WTC11 (cell line): ENCODE measurements around the gene TUBB1. TPM values are rescaled to one million over a fixed set of nuclear protein-coding genes. Genes with fewer than 3 reads are reported as not detected.
"Not testable (repeated sequence)": the region's sequence is repeated elsewhere in the genome, so short reads cannot be mapped to it uniquely, and the experiment has no call there.

ENCODE experiments used
- ATAC-seq: fragments of 200-7000 bp; cut with Tn5 transposase; 2 replicates; pipeline ENCODE4 v1.10.0; 2021; ENCODE audit warnings: mild to moderate bottlenecking, moderate library complexity
- CTCF ChIA-PET: fragments of 300-600 bp; sonication (Branson Sonifier 250); formaldehyde crosslinking; loops from one replicate; lab custom pipeline; 2021; ENCODE audit warnings: antibody characterized with exemption; lab: Charles Lee
- POLR2A ChIA-PET: fragments of 350-600 bp; sonication (Branson Sonifier 250); formaldehyde crosslinking; loops from one replicate; lab custom pipeline; 2021; ENCODE audit warnings: antibody characterized with exemption; lab: Charles Lee
- DNase-seq: peaks from one replicate; pipeline ENCODE4 v3.0.0; 2021; ENCODE audit warnings: low spot score
- H3K27ac Mint-ChIP-seq: 2 replicates; pipeline ENCODE4 v1.8.0; 2021; ENCODE audit warnings: mixed read lengths
- H3K27me3 Mint-ChIP-seq: 2 replicates; pipeline ENCODE4 v1.8.0; 2021; ENCODE audit warnings: low read depth, mild to moderate bottlenecking, moderate library complexity, mixed read lengths
- H3K36me3 Mint-ChIP-seq: 2 replicates; pipeline ENCODE4 v1.8.0; 2021; ENCODE audit warnings: mixed read lengths
- H3K4me1 Mint-ChIP-seq: 2 replicates; pipeline ENCODE4 v1.8.0; 2022; ENCODE audit warnings: mixed read lengths
- H3K4me3 Mint-ChIP-seq: 2 replicates; pipeline ENCODE4 v1.8.0; 2021; ENCODE audit warnings: mild to moderate bottlenecking, moderate library complexity, mixed read lengths
- H3K9me3 Mint-ChIP-seq: 2 replicates; pipeline ENCODE4 v1.8.0; 2021; ENCODE audit warnings: mixed read lengths
- ATF2 ChIP-seq: sonication (generic); formaldehyde crosslinking; IDR thresholded peaks from 2 replicates; pipeline ENCODE4 v1.8.1; 2022; ENCODE audit warnings: low read depth, missing genetic modification reagents, borderline replicate concordance
- CREB1 ChIP-seq: sonication (generic); formaldehyde crosslinking; IDR thresholded peaks from 2 replicates; pipeline ENCODE4 v1.8.0; 2023; ENCODE audit warnings: mild to moderate bottlenecking, missing genetic modification reagents
- ETV6 ChIP-seq: sonication (generic); formaldehyde crosslinking; IDR thresholded peaks from 2 replicates; pipeline ENCODE4 v1.8.1; 2022; ENCODE audit warnings: mild to moderate bottlenecking, missing genetic modification reagents
- FOXP1 ChIP-seq: sonication (generic); formaldehyde crosslinking; IDR thresholded peaks from 2 replicates; pipeline ENCODE4 v1.8.0; 2022; ENCODE audit warnings: missing genetic modification reagents, mild to moderate bottlenecking, moderate library complexity, borderline replicate concordance
- JAZF1 ChIP-seq: fragments of 250-450 bp; sonication (Bioruptor Pico); IDR thresholded peaks from 2 replicates; pipeline ENCODE4 v1.9.0; 2021; ENCODE audit warnings: moderate library complexity, mild to moderate bottlenecking, inconsistent platforms
- NFE2L1 ChIP-seq: sonication (generic); formaldehyde crosslinking; IDR thresholded peaks from 2 replicates; pipeline ENCODE4 v1.8.1; 2023; ENCODE audit warnings: missing genetic modification reagents
- NR1H2 ChIP-seq: sonication (generic); formaldehyde crosslinking; IDR thresholded peaks from 2 replicates; pipeline ENCODE4 v1.9.0; 2021; ENCODE audit warnings: mild to moderate bottlenecking, moderate library complexity, missing genetic modification reagents
- SMAD4 ChIP-seq: sonication (generic); formaldehyde crosslinking; IDR thresholded peaks from 2 replicates; pipeline ENCODE4 v1.8.0; 2022; ENCODE audit warnings: mild to moderate bottlenecking, missing genetic modification reagents
- ZBTB43 ChIP-seq: sonication (generic); formaldehyde crosslinking; IDR thresholded peaks from 2 replicates; pipeline ENCODE4 v1.8.1; 2023; ENCODE audit warnings: mild to moderate bottlenecking, missing genetic modification reagents
- ZNF138 ChIP-seq: sonication (generic); formaldehyde crosslinking; conservative IDR thresholded peaks from 2 replicates; pipeline ENCODE4 v1.8.1; 2022; ENCODE audit warnings: mild to moderate bottlenecking, moderate library complexity, missing genetic modification reagents
- ZNF281 ChIP-seq: sonication (generic); formaldehyde crosslinking; IDR thresholded peaks from 2 replicates; pipeline ENCODE4 v1.8.0; 2023; ENCODE audit warnings: mild to moderate bottlenecking, missing genetic modification reagents
- ZNF416 ChIP-seq: fragments of 250-450 bp; sonication (Bioruptor Pico); IDR thresholded peaks from 2 replicates; pipeline ENCODE4 v1.9.0; 2021; ENCODE audit warnings: mild to moderate bottlenecking, inconsistent platforms
- total RNA-seq: library from RNA; stranded (reverse); gene quantifications from 3 replicates; pipeline ENCODE4 v1.2.3, GENCODE V29; 2021
- TF ChIP-seq, protein P1 (sequence below): sonication (generic); formaldehyde crosslinking; IDR thresholded peaks from 2 replicates; pipeline ENCODE4 v1.8.1; 2023; ENCODE audit warnings: mild to moderate bottlenecking, moderate library complexity, missing genetic modification reagents
- TF ChIP-seq, protein P2 (sequence below): sonication (generic); formaldehyde crosslinking; IDR thresholded peaks from 2 replicates; pipeline ENCODE4 v1.8.1; 2022; ENCODE audit warnings: mild to moderate bottlenecking, moderate library complexity, missing genetic modification reagents
- TF ChIP-seq, protein P3 (sequence below): fragments of 250-450 bp; sonication (Bioruptor Pico); IDR thresholded peaks from 2 replicates; pipeline ENCODE4 v1.9.0; 2021; ENCODE audit warnings: mild to moderate bottlenecking
- TF ChIP-seq, protein P4 (sequence below): sonication (generic); formaldehyde crosslinking; IDR thresholded peaks from 2 replicates; pipeline ENCODE4 v1.8.0; 2023; ENCODE audit warnings: missing genetic modification reagents
- TF ChIP-seq, protein P5 (sequence below): fragments of 250-450 bp; sonication (Bioruptor Pico); IDR thresholded peaks from 2 replicates; pipeline ENCODE4 v1.8.0; 2021; ENCODE audit warnings: mild to moderate bottlenecking
- TF ChIP-seq, protein P6 (sequence below): sonication (generic); formaldehyde crosslinking; IDR thresholded peaks from 2 replicates; pipeline ENCODE4 v1.8.0; 2022; ENCODE audit warnings: mild to moderate bottlenecking, missing genetic modification reagents

The TUBB1 gene
- total RNA-seq, 1 experiment from 2014 or later: not detected

DNA sequence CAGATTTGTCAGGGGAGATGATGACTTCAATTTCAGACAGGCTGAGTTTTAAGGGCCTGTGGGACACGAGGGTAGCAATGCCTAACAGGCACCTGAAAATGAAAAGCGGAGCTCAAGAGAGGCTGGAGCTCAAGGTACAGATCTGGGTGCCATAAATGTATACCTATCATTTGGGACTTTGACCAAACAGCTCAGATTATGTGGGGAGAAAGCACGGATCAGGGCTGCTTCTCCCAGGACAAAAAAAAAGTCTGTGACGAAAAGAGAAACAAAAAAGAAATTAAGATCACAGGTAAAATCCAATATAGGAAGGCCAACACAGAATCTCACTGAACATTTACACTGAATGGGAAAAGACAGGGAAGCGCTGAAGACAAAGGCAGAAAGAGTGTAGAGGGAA, 21.4 kb downstream of the TUBB1 start (continued):
- TF ChIP-seq, protein P1, sequence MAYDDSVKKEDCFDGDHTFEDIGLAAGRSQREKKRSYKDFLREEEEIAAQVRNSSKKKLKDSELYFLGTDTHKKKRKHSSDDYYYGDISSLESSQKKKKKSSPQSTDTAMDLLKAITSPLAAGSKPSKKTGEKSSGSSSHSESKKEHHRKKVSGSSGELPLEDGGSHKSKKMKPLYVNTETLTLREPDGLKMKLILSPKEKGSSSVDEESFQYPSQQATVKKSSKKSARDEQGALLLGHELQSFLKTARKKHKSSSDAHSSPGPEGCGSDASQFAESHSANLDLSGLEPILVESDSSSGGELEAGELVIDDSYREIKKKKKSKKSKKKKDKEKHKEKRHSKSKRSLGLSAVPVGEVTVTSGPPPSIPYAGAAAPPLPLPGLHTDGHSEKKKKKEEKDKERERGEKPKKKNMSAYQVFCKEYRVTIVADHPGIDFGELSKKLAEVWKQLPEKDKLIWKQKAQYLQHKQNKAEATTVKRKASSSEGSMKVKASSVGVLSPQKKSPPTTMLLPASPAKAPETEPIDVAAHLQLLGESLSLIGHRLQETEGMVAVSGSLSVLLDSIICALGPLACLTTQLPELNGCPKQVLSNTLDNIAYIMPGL (CRISPR knock-in tag): no peak
- no peak for TF ChIP-seq NR1H2 (CRISPR knock-in tag)
- TF ChIP-seq, all 79 proteins: peak for 0

DNA sequence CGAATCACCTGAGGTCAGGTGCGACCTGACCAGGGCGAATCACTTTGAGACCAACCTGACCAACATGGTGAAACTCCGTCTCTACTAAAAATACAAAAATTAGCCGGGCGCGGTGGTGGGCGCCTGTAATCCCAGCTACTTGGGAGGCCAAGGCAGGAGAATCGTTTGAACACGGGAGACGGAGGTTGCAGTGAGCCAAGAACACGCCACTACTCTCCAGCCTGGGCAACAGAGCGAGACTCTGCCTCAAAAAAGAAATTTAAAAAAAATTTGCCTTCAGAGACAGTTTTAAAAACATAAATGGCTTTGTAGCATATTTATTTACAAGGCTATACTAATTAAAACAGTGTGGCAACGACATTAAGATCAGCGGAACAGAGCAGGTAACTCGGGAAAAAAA, 22.3 kb downstream of the TUBB1 start:
- DNase-seq, ATAC-seq, H3K27ac Mint-ChIP-seq, H3K9me3 Mint-ChIP-seq: not testable (repeated sequence)
- Mint-ChIP-seq H3K4me1 (peaks cover 20% of the 10 kb centered on the region), H3K27me3 (peaks cover 13% of the 10 kb centered on the region), H3K36me3 (peaks cover 27% of the 10 kb centered on the region), H3K4me3 (peak overlapping the region; percentile 82)
- ChIA-PET POLR2A (interaction anchor here (1.9 kb wide), 1 partner anchor 9 kb away, joined by 5 read pairs; the partner anchor contains the start of gene ATP5F1E), CTCF (interaction anchor here (2.7 kb wide), 1 partner anchor 166 kb away, joined by 6 read pairs; no protein-coding TSS in a partner anchor)

DNA sequence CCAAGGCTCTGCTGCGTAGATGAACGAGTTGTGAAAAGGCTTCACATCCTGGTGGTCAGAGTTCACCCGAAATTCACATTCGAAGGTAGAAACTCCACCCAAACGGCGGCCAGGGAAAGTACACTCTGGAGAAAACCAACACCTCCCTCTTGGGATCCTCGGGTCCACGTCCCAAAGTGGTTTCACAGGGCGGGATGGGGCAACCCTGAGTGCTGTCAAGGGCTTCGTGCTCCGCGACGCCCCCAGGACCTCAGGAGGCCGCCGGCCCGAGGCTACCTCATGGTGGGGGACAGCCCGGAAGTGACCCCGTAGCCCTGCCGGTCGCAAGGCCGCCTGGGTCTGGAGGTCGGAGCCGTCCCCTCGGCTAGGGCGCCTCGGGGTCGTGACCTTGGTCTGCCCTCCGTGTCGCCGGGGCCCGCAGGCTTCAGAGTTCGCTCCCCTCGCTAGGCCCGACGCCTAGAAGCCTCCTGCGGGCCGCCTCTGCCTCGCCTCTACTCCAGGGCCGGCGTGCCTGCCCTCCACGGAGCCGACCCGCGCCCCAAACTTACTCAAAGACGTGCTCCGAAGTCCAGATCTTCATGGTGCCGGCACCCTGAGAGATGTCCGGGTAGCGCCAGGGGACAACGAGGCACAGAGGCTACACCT, 23.0 kb downstream of the TUBB1 start, which contains the start of gene PRELID3B:
PRELID3B (minus strand) TSS at position 636 of the 645 bp plus-strand sequence; CDS start at position 580, 56 bp downstream.
- ATAC-seq (peak; percentile 29), DNase-seq (peak; percentile 50)
- CTCF ChIA-PET: interaction anchor here (0.9 to 2.7 kb wide), 4 partner anchors 153 to 561 kb away, joined by 3 to 6 read pairs (median 4); no protein-coding TSS in a partner anchor
- Mint-ChIP-seq H3K4me1 (peaks cover 20% of the 10 kb centered on the region), H3K36me3 (peaks cover 20% of the 10 kb centered on the region), H3K27ac (0 out of 2 replicates have a peak within 1 kb of the TSS, but pooled peaks have one; percentile 70), H3K9me3 (no peaks in the 10 kb centered on the region), H3K27me3 (peaks cover 16% of the 10 kb centered on the region), H3K4me3 (peak within 1 kb of the TSS; percentile 82)
- POLR2A ChIA-PET: interaction anchor here (1.9 kb wide), 1 partner anchor 10 kb away, joined by 5 read pairs; the partner anchor contains the start of gene ATP5F1E
- TF ChIP-seq JAZF1 (CRISPR knock-in tag) (no peak), FOXP1 (CRISPR knock-in tag) (peak; percentile 95), ETV6 (CRISPR knock-in tag) (peak; percentile 75), ATF2 (0 out of 2 replicates have a peak, but pooled peaks have one; percentile 14), ZNF416 (no peak), ZNF281 (peak; percentile 75; the same call in 1 of the 2 replicates), ZBTB43 (CRISPR knock-in tag) (peak; percentile 88), SMAD4 (CRISPR knock-in tag) (no peak), NFE2L1 (peak; percentile 66), CREB1 (0 out of 2 replicates have a peak, but pooled peaks have one; percentile 83), ZNF138 (CRISPR knock-in tag) (no peak)
- TF ChIP-seq, protein P2, sequence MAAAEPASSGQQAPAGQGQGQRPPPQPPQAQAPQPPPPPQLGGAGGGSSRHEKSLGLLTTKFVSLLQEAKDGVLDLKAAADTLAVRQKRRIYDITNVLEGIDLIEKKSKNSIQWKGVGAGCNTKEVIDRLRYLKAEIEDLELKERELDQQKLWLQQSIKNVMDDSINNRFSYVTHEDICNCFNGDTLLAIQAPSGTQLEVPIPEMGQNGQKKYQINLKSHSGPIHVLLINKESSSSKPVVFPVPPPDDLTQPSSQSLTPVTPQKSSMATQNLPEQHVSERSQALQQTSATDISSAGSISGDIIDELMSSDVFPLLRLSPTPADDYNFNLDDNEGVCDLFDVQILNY (CRISPR knock-in tag): 0 out of 2 replicates have a peak, but pooled peaks have one; percentile 18
- TF ChIP-seq, protein P3, sequence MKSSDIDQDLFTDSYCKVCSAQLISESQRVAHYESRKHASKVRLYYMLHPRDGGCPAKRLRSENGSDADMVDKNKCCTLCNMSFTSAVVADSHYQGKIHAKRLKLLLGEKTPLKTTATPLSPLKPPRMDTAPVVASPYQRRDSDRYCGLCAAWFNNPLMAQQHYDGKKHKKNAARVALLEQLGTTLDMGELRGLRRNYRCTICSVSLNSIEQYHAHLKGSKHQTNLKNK (CRISPR knock-in tag): no peak
- TF ChIP-seq, protein P4, sequence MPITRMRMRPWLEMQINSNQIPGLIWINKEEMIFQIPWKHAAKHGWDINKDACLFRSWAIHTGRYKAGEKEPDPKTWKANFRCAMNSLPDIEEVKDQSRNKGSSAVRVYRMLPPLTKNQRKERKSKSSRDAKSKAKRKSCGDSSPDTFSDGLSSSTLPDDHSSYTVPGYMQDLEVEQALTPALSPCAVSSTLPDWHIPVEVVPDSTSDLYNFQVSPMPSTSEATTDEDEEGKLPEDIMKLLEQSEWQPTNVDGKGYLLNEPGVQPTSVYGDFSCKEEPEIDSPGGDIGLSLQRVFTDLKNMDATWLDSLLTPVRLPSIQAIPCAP: peak; percentile 83
- TF ChIP-seq, protein P5, sequence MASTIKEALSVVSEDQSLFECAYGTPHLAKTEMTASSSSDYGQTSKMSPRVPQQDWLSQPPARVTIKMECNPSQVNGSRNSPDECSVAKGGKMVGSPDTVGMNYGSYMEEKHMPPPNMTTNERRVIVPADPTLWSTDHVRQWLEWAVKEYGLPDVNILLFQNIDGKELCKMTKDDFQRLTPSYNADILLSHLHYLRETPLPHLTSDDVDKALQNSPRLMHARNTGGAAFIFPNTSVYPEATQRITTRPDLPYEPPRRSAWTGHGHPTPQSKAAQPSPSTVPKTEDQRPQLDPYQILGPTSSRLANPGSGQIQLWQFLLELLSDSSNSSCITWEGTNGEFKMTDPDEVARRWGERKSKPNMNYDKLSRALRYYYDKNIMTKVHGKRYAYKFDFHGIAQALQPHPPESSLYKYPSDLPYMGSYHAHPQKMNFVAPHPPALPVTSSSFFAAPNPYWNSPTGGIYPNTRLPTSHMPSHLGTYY (CRISPR knock-in tag): no peak
- TF ChIP-seq, protein P6, sequence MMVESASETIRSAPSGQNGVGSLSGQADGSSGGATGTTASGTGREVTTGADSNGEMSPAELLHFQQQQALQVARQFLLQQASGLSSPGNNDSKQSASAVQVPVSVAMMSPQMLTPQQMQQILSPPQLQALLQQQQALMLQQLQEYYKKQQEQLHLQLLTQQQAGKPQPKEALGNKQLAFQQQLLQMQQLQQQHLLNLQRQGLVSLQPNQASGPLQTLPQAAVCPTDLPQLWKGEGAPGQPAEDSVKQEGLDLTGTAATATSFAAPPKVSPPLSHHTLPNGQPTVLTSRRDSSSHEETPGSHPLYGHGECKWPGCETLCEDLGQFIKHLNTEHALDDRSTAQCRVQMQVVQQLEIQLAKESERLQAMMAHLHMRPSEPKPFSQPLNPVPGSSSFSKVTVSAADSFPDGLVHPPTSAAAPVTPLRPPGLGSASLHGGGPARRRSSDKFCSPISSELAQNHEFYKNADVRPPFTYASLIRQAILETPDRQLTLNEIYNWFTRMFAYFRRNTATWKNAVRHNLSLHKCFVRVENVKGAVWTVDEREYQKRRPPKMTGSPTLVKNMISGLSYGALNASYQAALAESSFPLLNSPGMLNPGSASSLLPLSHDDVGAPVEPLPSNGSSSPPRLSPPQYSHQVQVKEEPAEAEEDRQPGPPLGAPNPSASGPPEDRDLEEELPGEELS: peak; percentile 92; the same call in 1 of the 2 replicates
